IPS-18a (cell line): ENCODE data around the gene GPANK1.
A peak's percentile ranks its signal among the peaks of the same experiment; 100 is the strongest.

Experiments
- H3K27ac ChIP-seq: one replicate; pipeline ENCODE4 v1.5.1; 2013; ENCODE audit warnings: low read length
- H3K27me3 ChIP-seq: one replicate; pipeline ENCODE4 v1.6.1; 2013; ENCODE audit warnings: mild to moderate bottlenecking, low read length; ENCODE audit not compliant: control insufficient read depth, insufficient read depth
- H3K36me3 ChIP-seq: one replicate; pipeline ENCODE4 v1.6.1; 2013; ENCODE audit warnings: low read depth, low read length; ENCODE audit not compliant: control insufficient read depth
- H3K4me1 ChIP-seq: one replicate; pipeline ENCODE4 v1.6.1; 2013; ENCODE audit warnings: low read depth, low read length; ENCODE audit not compliant: control insufficient read depth
- H3K4me3 ChIP-seq: one replicate; pipeline ENCODE4 v1.5.1; 2013; ENCODE audit warnings: low read length
- H3K9ac ChIP-seq: one replicate; pipeline ENCODE4 v1.6.1; 2013; ENCODE audit warnings: mild to moderate bottlenecking, low read length, moderate library complexity
- H3K9me3 ChIP-seq: one replicate; pipeline ENCODE4 v1.6.1; 2013; ENCODE audit warnings: low read depth, low read length; ENCODE audit not compliant: control insufficient read depth

The GPANK1 gene

GRCh38 chr6:31659649-31660380 lies 5.0 kb downstream of the GPANK1 start:
- peak overlapping the region; percentile 69 for H3K4me3 ChIP-seq
- peak overlapping the region; percentile 81 for H3K9ac ChIP-seq
- no peaks in the 10 kb centered on the region for H3K27me3 ChIP-seq
- peaks cover 6% of the 10 kb centered on the region for H3K4me1 ChIP-seq
- peak overlapping the region; percentile 28 for H3K27ac ChIP-seq
- H3K9me3 ChIP-seq = no peaks in the 10 kb centered on the region
- H3K36me3 ChIP-seq = peaks cover 11% of the 10 kb centered on the region

GRCh38 chr6:31658983-31659648 lies 5.7 kb downstream of the GPANK1 start:
- H3K9ac ChIP-seq = peak overlapping the region; percentile 81
- no peak overlapping the region for H3K27ac ChIP-seq
- H3K36me3 ChIP-seq = peaks cover 11% of the 10 kb centered on the region
- H3K4me1 ChIP-seq = peaks cover 6% of the 10 kb centered on the region
- no peaks in the 10 kb centered on the region for H3K9me3 ChIP-seq
- no peaks in the 10 kb centered on the region for H3K27me3 ChIP-seq
- peak overlapping the region; percentile 69 for H3K4me3 ChIP-seq

- Histone ChIP-seq H3K27me3 (no peaks in the 10 kb centered on the region), H3K4me1 (peaks cover 3% of the 10 kb centered on the region), H3K9me3 (no peaks in the 10 kb centered on the region), H3K36me3 (peaks cover 6% of the 10 kb centered on the region), H3K4me3 (no peak overlapping the region), H3K9ac (no peak overlapping the region), H3K27ac (no peak overlapping the region)
Measured at GRCh38 chr6:31658158-31658688, 6.6 kb downstream of the GPANK1 start.

- no peak overlapping the region for H3K9ac ChIP-seq
- H3K4me1 ChIP-seq = peaks cover 3% of the 10 kb centered on the region
- H3K36me3 ChIP-seq = peaks cover 5% of the 10 kb centered on the region
- H3K9me3 ChIP-seq = no peaks in the 10 kb centered on the region
- no peak overlapping the region for H3K4me3 ChIP-seq
- H3K27ac ChIP-seq = no peak overlapping the region
- H3K27me3 ChIP-seq = no peaks in the 10 kb centered on the region
Measured at GRCh38 chr6:31657406-31658157, 7.2 kb downstream of the GPANK1 start.

GRCh38 chr6:31655349-31656237 lies 9.2 kb downstream of the GPANK1 start, which contains the start of gene APOM:
Gene APOM (plus strand): TSS chr6:31655894. CDS start chr6:31655967, 73 bp downstream.
- no peaks in the 10 kb centered on the region for H3K27me3 ChIP-seq
- H3K36me3 ChIP-seq = peaks cover 4% of the 10 kb centered on the region
- H3K9me3 ChIP-seq = no peaks in the 10 kb centered on the region
- H3K4me3 ChIP-seq = no peak within 1 kb of the TSS
- no peak within 1 kb of the TSS for H3K9ac ChIP-seq
- no peak within 1 kb of the TSS for H3K27ac ChIP-seq
- peaks cover 9% of the 10 kb centered on the region for H3K4me1 ChIP-seq

DNA sequence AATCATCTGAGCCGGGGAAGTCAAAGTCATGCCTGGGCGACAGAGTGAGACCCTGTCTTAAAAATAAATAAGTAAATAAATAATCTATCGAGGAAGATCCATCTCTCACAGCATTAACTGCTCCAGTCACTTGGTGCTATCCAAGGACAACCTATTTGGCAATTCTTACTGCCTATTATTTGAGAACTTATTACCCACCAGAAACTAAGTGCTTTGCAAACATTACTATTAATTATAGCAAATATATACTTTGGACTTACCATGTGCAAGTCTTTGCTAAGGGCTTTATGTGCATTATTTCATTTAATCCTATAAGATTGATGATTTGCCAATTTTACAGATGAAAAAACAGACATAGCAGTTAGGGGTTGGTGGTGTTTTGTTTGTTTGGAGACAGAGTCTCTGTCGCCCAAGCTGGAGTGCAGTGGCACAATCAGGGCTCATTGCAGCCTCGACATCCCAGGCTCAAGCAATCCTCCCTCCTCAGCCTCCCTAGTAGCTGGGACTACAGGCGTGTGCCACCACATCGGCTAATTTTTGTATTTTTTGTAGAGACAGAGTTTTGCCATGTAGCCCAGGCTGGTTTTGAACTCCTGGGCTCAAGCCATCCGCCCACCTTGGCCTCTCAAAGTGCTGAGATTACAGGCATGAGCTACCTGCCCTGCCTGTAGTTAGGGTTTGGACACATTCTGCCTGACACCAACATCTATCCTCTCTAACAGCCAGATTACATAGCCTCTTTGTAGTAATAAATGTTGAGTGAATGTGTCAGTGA lies 10.0 kb downstream of the GPANK1 start:
- H3K9me3 ChIP-seq = no peaks in the 10 kb centered on the region
- no peak overlapping the region for H3K9ac ChIP-seq
- H3K4me1 ChIP-seq = peaks cover 9% of the 10 kb centered on the region
- H3K27me3 ChIP-seq = no peaks in the 10 kb centered on the region
- no peak overlapping the region for H3K4me3 ChIP-seq
- H3K36me3 ChIP-seq = peaks cover 5% of the 10 kb centered on the region
- H3K27ac ChIP-seq = no peak overlapping the region

GRCh38 chr6:31652925-31653724 lies 11.7 kb downstream of the GPANK1 start:
- H3K36me3 ChIP-seq = peaks cover 19% of the 10 kb centered on the region
- peak overlapping the region; percentile 87 for H3K9ac ChIP-seq
- peaks cover 9% of the 10 kb centered on the region for H3K4me1 ChIP-seq
- no peaks in the 10 kb centered on the region for H3K9me3 ChIP-seq
- H3K4me3 ChIP-seq = peak overlapping the region; percentile 81
- peak overlapping the region; percentile 97 for H3K27ac ChIP-seq
- no peaks in the 10 kb centered on the region for H3K27me3 ChIP-seq

GRCh38 chr6:31651602-31652191 lies 13.1 kb downstream of the GPANK1 start:
- peak overlapping the region; percentile 81 for H3K4me3 ChIP-seq
- H3K9ac ChIP-seq = peak overlapping the region; percentile 87
- H3K9me3 ChIP-seq = no peaks in the 10 kb centered on the region
- no peaks in the 10 kb centered on the region for H3K27me3 ChIP-seq
- H3K27ac ChIP-seq = peak overlapping the region; percentile 81
- peaks cover 29% of the 10 kb centered on the region for H3K36me3 ChIP-seq
- H3K4me1 ChIP-seq = peaks cover 9% of the 10 kb centered on the region

GRCh38 chr6:31645325-31645724 lies 19.5 kb downstream of the GPANK1 start:
- no peak overlapping the region for H3K27ac ChIP-seq
- H3K4me3 ChIP-seq = no peak overlapping the region
- no peak overlapping the region for H3K9ac ChIP-seq
- H3K9me3 ChIP-seq = no peaks in the 10 kb centered on the region
- H3K4me1 ChIP-seq = no peaks in the 10 kb centered on the region
- peaks cover 84% of the 10 kb centered on the region for H3K36me3 ChIP-seq
- no peaks in the 10 kb centered on the region for H3K27me3 ChIP-seq
